ENCODE results near the gene UGT1A7.

Gene UGT1A7

DNA sequence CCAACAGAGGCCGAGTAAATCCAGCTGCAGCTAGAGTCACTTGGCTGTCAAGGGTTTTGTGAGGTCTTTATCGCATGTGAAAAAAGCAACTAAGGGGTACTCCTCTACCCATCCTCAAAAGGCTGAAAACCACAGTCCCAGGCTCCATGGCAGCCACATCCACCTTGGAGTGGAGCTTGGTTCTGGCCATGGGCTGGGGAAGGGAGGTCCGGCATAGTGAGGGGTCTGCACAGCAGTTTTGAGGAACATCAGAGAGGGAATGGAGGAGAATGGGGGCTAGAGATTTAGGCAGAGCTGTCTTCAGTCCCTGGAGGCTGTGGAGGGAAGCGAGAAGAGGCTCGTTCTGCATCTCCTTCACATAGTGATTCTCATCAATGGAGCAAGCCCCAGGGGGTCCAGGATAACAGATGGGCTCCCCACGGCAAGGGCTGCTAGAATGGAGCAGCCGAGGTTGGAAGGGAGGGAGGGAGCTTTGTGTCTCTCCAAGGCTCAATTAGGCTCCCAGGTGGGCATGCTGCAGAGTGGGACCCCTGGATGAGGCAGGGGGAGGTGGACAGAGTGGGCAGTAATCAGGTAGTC, 117.5 kb downstream of the UGT1A7 start:
- DNase-seq (ENCODE audit: low spot score), result no peak

DNA sequence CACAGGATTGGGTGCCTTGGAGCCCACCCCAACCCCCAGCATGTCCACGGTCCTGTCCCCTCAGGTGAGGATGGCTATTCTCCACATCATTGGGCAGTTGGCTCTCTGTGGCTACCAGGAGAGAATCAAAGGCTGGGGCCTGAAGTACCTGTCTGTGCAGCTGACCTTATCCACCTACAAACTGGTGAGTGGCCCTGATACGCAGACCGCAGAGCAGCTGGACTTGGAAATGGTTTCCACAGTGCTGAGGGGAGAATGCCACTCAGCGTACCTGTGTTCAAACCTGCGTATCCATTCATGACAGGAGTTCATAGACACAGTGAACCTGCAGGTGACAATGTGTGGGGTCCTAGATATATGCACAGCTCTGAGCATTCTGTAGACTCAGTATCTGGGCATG, 118.0 kb downstream of the UGT1A7 start:
- DNase-seq (ENCODE audit: low spot score), result no peak

DNA sequence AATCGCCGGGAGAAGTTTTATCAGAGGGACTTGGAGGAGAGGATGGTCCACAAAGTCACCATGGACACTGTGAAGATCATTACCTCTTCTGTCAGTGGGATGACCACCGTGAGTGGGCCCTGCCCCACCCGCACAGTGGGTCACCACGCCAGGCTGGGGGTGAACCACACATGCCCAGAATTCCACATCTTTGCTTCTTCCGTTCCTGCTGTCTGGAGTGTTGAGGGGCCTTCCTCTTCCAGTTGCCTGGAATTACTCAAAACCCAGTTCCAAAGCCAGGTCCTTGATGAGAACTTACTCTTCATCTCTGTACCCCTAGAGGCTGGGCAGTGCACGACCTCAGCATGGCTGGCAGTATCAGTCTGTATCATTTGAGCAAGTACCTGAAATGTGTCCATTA, 118.5 kb downstream of the UGT1A7 start:
- no peak for DNase-seq (ENCODE audit: low spot score)

DNA sequence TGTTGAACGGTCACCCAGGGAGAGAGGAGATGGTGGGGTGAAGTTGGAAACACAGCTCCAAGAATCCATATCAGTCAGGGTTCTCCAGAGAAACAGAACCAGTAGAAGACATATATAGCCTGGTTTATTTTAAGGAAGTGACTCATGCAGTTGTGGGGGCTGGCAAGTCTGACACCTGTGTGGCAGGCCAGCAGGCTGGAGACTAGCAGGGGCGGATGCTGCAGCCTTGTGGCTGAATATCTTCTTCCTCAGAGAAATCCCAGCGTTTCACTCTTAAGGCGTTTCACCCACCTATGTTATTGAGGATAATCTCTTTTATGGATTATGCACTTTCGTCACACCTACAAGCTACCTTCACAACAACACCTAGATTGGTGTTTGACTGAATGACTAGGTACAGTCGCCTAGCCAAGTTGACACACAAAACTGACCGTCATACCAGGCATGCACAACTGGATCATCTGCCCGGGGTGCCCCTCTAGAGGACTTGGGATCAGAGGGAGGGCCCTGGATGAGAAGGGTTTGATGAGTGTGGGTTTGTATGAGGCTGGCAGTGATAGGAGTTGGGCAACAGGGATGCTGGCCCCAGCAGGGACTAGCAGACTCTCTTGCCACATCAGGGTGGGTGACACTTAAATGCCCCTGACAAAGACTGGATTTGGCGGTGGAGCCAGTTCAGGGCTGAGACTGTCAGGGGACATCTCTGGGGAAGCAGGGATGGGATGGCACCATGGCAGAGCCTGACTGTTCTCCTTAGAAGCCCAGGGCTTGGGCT, 119.8 kb downstream of the UGT1A7 start:
- DNase-seq (ENCODE audit: low spot score), result no peak

DNA sequence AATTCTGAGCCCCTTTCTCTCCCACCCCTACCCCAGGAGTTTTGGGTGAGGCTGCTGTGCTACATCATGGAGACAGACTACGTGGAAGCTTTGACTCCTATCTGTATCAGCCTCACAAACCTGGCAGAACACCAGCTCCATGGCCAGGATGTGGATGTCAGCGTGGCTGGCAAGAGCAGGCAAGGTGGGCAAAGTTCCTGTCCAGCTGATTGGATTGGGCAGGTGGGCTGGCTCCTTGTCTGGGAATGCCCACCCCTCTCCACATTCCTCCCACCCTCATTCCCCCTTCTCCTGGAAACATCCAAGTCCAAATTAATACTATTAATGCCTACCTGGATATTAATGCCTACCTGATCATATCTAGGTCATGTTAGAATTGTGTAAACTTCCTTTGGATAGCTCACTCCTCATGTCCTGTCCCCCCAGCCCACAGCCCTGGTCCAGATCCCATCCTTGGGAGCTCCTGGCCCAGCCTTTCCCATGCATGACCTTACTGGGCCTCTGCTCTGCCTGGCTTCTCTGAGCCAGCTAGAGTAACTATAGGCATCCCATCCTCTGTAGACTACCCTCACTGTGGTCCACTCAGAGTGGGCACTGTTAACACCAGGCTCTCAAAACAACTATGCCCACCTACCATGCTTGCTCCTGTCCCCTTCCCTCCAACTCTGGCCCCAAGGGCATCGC, 120.6 kb downstream of the UGT1A7 start:
- no peak for DNase-seq (ENCODE audit: low spot score)

DNA sequence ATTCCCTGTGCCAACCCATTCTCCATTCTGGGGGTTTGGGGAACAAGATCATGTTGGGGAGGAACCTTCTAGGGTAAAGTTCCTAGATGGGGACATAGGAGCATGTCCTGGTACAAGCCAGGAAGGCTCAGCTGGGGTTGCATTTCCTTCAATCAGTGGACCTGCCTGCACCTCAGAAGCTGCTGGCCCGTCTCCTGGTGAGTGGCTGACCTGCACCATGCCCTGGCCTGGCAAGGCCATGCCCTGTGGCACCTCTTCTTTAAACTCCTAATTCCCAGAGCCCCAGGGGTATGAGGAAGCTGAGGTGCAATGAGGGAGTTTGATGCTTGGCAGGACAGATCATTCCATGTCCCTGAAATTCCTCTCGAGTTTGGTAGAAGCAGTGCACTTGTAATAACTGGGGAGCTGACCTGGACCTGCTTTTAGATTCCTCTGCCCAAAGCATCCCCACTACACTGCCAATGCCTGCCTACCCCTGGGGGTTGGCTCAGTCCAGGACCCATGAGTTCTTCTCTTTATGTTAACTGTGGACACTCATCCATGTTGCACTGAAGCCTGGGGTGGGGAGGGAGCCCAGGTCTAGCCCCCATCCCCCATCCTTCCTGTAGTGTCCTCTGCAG, 121.7 kb downstream of the UGT1A7 start:
- no peak for DNase-seq (ENCODE audit: low spot score)

DNA sequence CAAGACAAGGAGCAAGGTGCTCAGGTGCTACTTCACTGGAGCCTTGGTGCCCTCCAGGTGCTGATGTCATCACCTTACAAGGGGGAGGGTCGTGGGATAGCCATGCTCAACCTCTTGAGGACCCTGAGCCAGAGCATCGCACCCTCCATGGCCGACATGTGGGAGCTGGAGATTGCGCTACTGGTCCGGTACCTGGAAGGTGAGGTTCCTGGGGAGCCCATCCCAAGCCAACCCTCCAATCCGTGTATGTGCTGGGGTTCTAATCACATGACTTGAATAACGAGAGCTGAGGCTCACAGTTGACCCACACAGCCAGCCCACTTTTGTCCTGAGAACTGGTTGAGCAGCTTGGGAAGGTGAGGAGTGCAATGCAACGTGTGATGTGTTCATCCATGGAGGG, 122.3 kb downstream of the UGT1A7 start:
- no peak for DNase-seq (ENCODE audit: low spot score)

DNA sequence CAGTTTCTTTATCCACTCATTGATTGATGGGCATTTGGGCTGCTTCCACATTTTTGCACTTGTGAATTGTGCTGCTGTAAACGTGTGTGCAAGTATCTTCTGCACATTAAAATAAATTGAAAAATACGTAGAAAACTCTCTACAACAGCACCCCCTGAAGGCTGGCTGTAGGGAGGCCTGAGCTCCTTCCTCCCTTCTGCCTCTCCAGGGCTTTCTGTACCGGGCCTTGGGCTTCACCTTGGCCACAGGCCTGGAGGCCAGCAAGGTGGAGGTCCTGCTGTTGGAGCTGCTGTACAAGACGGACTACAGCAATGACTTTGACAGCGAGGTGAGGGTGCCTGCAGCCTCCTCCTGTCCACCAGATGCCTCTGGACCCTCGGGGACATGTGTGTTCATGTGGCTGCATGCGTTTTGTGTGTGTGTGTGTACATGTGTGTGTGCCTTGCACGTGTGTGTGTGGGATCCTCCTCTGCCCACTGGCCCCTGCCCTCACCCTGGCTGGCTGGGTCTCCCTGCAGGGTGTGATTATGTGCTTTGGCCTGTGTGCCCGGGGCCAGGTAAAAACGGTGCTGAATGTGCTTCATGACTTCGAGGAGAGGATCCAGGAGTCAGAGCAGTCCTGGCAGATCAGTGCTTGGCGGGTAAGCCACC, 125.6 kb downstream of the UGT1A7 start:
- DNase-seq (ENCODE audit: low spot score), result no peak

DNA sequence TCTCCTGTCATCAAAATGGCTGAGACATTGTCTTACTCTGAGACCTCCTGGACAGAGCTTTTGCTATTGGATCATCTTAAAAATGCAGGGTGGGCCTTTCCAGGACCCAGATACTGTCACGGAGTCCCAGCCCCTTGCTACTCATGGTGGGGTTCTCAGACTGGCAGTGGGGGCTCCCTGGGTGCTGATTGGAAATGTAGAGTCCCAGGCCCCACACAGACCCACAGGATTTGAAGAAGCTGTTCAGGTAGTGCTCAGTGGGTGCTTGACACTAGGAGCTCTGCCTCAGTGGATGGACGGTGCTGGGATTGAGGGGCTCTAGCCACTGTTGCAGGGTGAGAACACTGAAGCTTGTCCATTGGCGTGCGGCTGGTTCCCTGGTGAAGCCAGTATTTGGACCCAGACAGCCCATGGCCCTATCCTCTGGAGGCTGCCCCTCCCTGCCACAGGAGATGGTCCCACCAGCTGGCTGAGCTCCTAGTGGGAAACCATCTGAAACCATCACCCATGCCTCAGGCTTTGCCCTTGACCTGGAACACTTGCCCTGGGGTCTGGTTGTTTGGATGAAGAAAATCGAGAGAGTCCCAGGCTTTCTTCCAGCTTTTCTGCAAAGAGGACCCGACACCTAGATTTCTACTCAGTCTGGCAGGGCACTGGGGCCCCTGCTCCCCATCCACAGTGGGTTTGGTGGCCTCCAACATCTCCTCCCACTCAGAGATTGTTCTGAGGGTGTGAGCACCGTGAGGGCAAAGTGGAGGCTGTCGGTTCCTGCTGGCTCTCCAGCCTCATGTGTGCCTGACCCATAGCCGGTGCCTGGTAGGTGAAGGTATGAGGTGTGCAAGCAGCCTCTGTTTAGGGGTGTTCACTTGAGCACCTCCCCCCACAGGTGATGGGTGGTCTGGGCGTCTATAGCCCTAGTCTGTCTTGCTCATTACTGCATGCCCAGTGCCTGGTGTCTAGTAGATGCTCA, 126.5 kb downstream of the UGT1A7 start:
- no peak for DNase-seq (ENCODE audit: low spot score)

DNA sequence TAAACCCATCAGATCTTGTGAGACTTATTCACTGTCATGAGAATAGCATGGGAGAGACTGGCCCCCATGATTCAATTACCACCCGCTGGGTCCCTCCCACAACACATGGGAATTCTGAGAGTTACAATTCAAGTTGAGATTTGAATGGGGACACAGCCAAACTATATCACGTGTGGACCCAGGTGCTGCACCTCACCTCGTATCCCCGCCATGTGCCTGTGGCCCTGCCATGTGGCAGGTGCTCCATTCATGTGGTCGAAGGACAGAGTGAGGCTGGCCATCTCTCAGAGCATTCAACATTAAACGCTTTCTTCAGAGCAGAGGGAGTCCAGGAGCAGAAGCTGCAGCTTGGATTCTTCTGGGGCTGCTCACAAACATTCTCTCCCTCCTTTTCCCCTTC, 128.7 kb downstream of the UGT1A7 start:
- DNase-seq (ENCODE audit: low spot score), result no peak

DNA sequence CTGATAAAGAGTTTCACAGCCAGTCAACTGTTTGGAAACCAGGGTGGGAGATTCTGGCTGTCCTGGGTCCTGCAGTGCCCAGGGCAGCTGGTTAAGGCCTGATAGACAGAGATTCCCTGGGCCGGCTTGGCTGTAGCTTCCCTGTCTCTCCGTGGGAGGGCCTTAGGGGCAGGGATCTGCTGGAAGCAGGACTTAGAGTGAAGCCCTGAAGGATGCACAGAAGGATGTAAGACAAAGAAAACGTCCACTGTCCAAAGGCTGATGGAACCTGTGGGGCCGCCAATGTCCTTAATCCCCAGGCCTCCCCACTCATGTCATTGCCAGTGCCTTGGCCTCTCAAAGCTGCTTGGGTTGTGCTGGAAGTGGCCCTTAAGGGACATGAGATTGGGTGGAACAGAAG, 129.4 kb downstream of the UGT1A7 start:
- no peak for DNase-seq (ENCODE audit: low spot score)

DNA sequence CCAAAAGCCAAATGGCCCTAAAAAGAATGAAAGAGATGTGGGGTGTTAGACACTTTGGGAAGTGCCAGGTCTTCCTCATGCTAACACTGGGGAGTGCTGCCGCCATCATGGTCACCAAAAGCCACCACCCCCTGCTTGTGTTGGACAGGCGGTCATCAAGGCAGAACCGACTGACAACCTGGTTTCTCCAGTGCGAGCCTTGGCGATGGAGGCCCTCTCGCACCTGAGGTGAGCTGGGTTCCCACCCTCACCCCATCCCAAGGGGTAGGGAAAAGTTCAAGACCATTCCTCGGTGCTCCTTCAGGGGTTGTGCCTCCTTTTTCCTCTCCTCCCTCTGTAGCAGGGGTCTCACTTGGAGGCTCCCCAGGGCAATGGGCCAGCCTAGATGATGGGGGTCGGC, 130.0 kb downstream of the UGT1A7 start:
- DNase-seq (ENCODE audit: low spot score), result no peak

DNA sequence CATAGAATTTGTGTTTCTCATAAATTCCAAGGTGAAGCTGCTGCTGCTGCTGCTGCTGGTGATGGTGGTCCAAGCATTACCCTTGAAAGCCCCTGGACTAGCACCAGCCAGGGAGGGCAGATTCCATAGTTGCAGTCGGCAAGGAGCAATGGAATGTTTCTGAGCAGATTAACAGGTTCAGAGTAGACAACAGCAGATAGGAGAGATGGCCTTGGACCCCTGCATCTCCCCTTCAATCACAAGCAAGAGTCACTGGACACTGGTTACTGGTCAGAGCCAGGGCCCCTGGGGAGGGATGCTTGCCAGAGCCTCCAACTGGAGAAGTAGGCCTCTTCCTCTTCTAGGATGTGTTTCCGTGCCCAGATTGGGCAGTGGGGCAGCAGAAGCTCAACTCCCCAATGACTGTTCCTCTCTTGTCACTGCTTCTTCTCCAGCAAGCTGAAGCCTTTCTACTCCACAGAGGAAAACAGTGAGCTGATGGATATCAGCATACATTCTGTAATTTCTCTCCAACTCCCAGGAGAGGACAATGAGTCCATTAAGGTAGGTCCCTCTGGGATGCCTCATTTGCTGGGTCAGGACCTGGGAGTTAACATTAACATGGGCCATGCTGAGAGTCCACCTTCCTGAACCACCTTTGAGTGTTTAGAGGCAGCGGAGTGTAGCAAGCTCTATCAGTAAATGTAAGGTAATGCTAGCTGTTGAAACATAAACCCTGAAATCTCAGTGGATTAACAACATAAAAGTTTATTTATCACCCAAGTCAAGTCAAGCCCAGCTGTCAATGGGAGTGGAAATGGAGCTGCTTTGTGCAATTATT, 131.7 kb downstream of the UGT1A7 start:
- no peak for DNase-seq (ENCODE audit: low spot score)

DNA sequence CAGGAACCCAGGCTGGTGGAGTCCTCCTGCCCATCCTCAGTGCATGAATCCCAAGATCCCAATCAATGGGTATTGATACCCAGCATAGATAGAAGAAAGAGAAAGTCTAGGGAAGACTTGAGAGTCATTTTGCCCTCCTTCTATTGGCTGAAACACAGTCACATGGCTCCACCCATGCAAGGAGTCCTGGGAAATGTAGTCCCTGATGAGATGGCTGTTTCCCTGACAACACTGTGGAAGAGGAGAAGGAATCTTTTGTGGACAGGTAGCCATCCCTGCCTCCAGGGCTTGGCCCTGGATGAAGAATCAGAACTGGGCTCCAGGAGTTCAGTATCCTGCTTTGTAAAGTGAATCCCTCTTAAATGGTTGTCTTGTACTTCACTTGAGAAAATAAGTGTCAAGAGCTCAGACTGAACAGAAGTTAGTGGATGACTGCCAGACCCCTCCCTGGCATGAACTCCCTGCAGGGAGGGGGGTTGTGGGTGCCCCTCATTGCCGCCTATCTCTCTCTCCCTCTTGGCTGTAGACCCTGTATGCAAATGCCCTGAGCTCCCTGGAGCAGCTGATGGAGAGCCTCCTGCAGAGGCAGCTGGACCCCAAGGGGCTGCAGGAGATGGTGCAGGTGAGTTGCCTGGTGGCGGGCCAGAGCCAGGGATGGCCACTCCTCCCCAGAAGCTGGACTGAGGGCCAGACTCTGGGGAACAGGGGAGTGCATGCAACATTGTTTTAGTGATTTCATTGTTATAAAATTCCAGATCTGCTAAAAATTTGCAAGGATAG, 132.5 kb downstream of the UGT1A7 start:
- DNase-seq (ENCODE audit: low spot score), result no peak

DNA sequence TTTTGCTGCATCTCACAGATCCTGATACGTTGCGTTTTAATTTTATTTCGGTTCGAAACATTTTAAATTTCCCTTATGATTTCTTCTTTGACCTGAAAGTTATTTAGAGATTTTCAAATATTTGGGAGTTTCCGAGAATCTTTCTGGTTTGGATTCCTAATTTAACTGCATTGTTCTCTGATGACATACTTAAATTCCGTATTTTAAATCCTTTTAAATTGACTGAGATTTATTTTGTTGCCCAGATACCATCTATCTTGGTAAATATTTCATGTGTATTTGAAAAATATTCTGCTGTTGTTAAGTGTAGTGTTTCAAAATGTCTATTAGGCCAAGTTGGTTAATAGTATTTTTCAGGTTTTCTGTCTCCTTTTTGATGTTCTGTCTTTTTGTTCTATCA, 134.2 kb downstream of the UGT1A7 start:
- DNase-seq (ENCODE audit: low spot score), result no peak

DNA sequence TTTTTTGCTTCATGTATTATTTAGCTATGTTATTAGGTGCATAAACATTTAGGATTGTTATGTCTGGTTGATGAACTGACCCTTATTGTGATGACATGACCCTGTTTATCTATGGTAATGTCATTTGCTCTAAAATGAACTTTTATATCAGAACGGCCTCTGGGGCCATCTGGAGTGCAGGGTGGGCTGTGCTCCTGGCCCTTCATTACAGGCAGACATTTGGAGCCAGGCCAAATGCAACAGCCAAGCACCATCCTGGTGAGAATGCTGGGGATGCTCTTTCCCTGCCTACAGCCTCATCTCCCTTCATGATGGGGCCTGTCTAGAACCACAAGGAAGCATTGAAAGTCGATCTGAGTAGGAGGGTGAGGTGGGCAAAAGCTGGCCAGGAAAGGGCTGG, 134.6 kb downstream of the UGT1A7 start:
- DNase-seq (ENCODE audit: low spot score), result no peak

DNA sequence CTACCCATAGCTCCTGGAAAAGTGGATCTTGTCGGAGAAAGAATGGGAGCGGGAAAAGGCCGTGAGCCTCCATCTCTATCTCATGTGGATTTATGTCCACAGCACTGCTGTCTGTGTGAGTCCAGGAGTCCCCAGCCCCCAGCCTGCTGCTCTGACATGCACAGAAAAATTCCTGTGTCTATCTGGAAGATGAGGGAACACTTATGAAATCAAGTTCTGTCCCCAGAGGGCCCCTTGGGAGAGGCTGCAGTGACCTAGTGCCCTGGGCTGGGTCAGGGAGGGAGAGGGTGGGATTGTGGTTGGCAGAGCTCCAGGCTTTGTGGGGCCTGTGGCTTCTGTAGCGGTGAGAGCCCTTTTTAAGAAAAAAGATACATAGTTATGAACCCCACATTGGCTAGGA, 135.1 kb downstream of the UGT1A7 start:
- DNase-seq (ENCODE audit: low spot score), result no peak

DNA sequence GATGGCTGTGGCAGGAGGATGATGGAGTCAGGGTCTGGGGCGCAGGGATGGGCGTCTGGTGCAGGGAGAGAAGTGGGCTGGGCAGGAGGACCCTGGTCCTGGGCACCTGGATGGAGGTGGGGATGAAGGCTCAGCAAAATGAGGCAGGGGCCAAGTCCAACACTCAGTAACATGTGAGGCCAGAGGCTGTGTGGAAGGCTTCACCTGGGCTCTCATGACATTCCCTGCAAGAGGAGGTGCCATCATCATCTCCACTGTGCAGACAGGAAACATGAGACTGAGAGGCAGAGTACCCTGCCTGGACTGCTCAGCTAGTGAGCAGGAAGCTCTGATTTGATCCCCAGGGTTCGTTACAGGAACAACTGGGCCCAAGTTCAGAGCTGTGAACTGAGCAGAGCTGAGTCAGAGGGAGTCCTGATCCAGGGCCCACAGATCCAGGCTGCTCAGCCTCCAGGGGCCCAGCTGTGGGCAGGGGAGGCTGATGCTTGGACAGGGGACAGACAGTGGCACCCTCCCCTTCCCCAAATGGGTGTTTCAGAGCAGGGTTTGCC, 135.7 kb downstream of the UGT1A7 start:
- DNase-seq (ENCODE audit: low spot score), result no peak

DNA sequence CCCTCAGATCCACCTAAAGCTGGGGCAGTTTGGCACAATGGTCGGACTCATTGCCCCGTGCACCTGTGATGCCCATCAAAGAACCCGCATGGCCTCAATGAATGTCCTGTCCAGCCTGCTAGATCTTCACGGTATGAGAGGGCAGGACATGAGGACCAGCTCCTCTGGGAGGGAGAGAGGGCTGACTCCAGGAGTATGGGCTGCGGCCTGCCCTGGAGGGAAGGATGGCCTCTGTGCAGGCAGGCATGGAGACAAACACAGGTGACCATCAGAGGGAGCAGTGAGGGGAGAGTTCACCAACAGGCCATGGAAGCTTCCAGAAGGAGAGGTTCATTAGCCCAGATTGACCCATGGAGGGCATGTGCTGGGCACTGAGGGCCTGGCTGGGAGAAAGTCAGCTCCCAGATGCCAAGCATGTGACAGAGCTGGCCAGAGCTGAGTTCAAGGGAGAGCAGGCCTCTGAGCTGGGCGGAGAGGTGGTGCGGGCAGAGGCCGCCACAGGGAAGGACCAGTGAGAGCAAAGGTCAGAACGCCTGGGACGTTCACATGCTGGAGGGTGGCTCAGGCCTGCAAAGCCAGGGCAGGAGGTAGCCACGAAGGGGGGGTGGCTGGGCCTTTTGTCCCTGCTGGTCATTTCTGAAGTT, 136.4 kb downstream of the UGT1A7 start:
- DNase-seq (ENCODE audit: low spot score), result no peak

All from AG08396 (cell line).